Transverse colon (tissue), 4 donors: Measurements from ENCODE around the gene ATF3. TPM values are rescaled to one million over a fixed set of nuclear protein-coding genes. Genes with fewer than 3 reads are reported as not detected.

Source experiments
- DNase-seq: peaks from one replicate; pipeline ENCODE4 v3.0.0-alpha.2; 2019
- H3K27ac ChIP-seq, 4 donors: fragments of 200-600 bp; sonication (generic); 2 replicates each; pipeline ENCODE4 v1.5.1; 2016 to 2018; ENCODE audit warnings: inconsistent platforms in 4 of 4
- H3K27me3 ChIP-seq: fragments of 200-600 bp; sonication (generic); 2 replicates; pipeline ENCODE4 v1.5.1; 2017; ENCODE audit warnings: inconsistent platforms
- H3K36me3 ChIP-seq, 4 donors: fragments of 200-600 bp; sonication (generic); 2 replicates each; pipeline ENCODE4 v1.5.1; 2017 to 2019; ENCODE audit warnings: inconsistent platforms in 4 of 4
- H3K4me1 ChIP-seq, 4 donors: fragments of 200-600 bp; sonication (generic); 2 replicates each; pipeline ENCODE4 v1.5.1; 2017 to 2020; ENCODE audit warnings: inconsistent platforms in 4 of 4
- H3K4me3 ChIP-seq, 4 donors: fragments of 200-600 bp; sonication (generic); 1 replicate in 1 of 4; 2 replicates in 3 of 4; pipeline versions ENCODE4 v1.5.1 to v1.6.1; 2017 to 2019; ENCODE audit warnings: inconsistent platforms in 4 of 4
- H3K9me3 ChIP-seq, 2 donors: fragments of 200-600 bp; sonication (generic); 2 replicates each; pipeline ENCODE4 v1.5.1; 2017 to 2019; ENCODE audit warnings: inconsistent platforms in 2 of 2
- EP300 ChIP-seq: sonication (generic); formaldehyde crosslinking; IDR thresholded peaks from one replicate; pipeline ENCODE4 v1.6.1; 2017; ENCODE audit warnings: antibody characterized with exemption, low read depth
- POLR2A ChIP-seq: fragments of 450-650 bp; IDR thresholded peaks from one replicate; pipeline ENCODE4 v1.6.1; 2016; ENCODE audit warnings: antibody characterized with exemption, mild to moderate bottlenecking, moderate library complexity
- POLR2AphosphoS5 ChIP-seq, 3 donors: sonication (generic); formaldehyde crosslinking; IDR thresholded peaks; one replicate each; pipeline ENCODE4 v1.6.1; 2016; ENCODE audit warnings: antibody characterized with exemption in 3 of 3
- WGBS, 2 donors: methylation state at CpG; one replicate each; pipeline ENCODE4 v1.1.5; 2018; ENCODE audit warnings: low coverage in 1 of 2; 5-methylcytosine and 5-hydroxymethylcytosine counted together
- in situ Hi-C, 4 donors: fragments of 200-750 bp; cut with MboI; loops; one replicate each; pipeline versions ENCODE4 v1.15.0 to v1.15.1; 2017; ENCODE audit warnings: low sequenced_read_pairs in 3 of 4, low pct_ligation_motif_present in 1 of 4, low pct_unique_long_range_greater_than_20kb in 1 of 4
- intact Hi-C: fragments of 100-400 bp; cut with DNase I; formaldehyde crosslinking; loops from one replicate; pipeline ENCODE4 v1.15.1; 2023; ENCODE audit warnings: low total_unique reads
- total RNA-seq, 4 donors: library from RNA; depleted of rRNA; stranded (reverse); fragments of >200 nt; gene quantifications; one replicate each; pipeline ENCODE4 v1.1.0, GENCODE V29; 2016
- TF ChIP-seq, protein P1 (sequence below), 5 experiments: fragments of 200-600 bp in 3 of 5; fragments of 450-650 bp in 2 of 5; sonication (generic) in 3 of 5; IDR thresholded peaks; 1 replicate in 2 of 5; 2 replicates in 3 of 5; pipeline ENCODE4 v1.5.1; 2016 to 2017; ENCODE audit warnings: antibody characterized with exemption in 5 of 5, inconsistent platforms in 3 of 5, mild to moderate bottlenecking in 2 of 5, moderate library complexity in 1 of 5

ATF3 gene
- total RNA-seq, 4 donors from 2014 or later, result 7.8 to 84.8 (median 46.1) TPM

GRCh38 chr1:212613440-212614335 lies 5.1 kb downstream of the ATF3 start:
- 95 to 100% methylated on average over 1 to 8 of the region's 8 CpGs for WGBS, 2 donors
- intact Hi-C loops (loop anchor here (10.0 kb wide), 1 partner anchor 139 kb away; no protein-coding TSS in a partner anchor), in situ Hi-C loops (no loop called here)
- Histone ChIP-seq H3K4me1 (peaks cover 0 to 13% (median 11%) of the 10 kb centered on the region in 4 donors), H3K27ac (no peak overlapping the region), H3K9me3 (no peaks in the 10 kb centered on the region), H3K4me3 (no peak overlapping the region), H3K27me3 (no peaks in the 10 kb centered on the region), H3K36me3 (peaks cover 0 to 12% (median 5%) of the 10 kb centered on the region in 4 donors)
- TF ChIP-seq POLR2AphosphoS5 (IDR thresholded peaks at IDR 0.05) (no peak), EP300 (no peak), POLR2A (no peak)
- TF ChIP-seq, protein P1, sequence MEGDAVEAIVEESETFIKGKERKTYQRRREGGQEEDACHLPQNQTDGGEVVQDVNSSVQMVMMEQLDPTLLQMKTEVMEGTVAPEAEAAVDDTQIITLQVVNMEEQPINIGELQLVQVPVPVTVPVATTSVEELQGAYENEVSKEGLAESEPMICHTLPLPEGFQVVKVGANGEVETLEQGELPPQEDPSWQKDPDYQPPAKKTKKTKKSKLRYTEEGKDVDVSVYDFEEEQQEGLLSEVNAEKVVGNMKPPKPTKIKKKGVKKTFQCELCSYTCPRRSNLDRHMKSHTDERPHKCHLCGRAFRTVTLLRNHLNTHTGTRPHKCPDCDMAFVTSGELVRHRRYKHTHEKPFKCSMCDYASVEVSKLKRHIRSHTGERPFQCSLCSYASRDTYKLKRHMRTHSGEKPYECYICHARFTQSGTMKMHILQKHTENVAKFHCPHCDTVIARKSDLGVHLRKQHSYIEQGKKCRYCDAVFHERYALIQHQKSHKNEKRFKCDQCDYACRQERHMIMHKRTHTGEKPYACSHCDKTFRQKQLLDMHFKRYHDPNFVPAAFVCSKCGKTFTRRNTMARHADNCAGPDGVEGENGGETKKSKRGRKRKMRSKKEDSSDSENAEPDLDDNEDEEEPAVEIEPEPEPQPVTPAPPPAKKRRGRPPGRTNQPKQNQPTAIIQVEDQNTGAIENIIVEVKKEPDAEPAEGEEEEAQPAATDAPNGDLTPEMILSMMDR (IDR thresholded peaks at IDR 0.05), result no peak
- DNase-seq, result no peak

GRCh38 chr1:212614453-212615200 lies 6.1 kb downstream of the ATF3 start:
- intact Hi-C loops, result loop anchor here (10.0 kb wide), 1 partner anchor 140 kb away; no protein-coding TSS in a partner anchor
- in situ Hi-C loops, result no loop called here
- Histone ChIP-seq H3K9me3 (no peaks in the 10 kb centered on the region), H3K4me1 (peaks cover 0 to 13% (median 10%) of the 10 kb centered on the region in 4 donors), H3K36me3 (peaks cover 0 to 15% (median 7%) of the 10 kb centered on the region in 4 donors), H3K27ac (no peak overlapping the region), H3K27me3 (no peaks in the 10 kb centered on the region), H3K4me3 (no peak overlapping the region)
- TF ChIP-seq POLR2A (no peak), EP300 (no peak), POLR2AphosphoS5 (IDR thresholded peaks at IDR 0.05) (no peak)
- TF ChIP-seq, protein P1 (IDR thresholded peaks at IDR 0.05), result no peak
- 86% methylated on average over 5 of the region's 5 CpGs; no CpG with 5 or more reads in 1 of the 2 donors for WGBS, 2 donors
- DNase-seq, result no peak

- DNase-seq, result no peak
- peaks cover 0 to 15% (median 7%) of the 10 kb centered on the region in 4 donors for H3K36me3 ChIP-seq
- no peak overlapping the region for H3K4me3 ChIP-seq
- H3K9me3 ChIP-seq, result no peaks in the 10 kb centered on the region
- TF ChIP-seq POLR2AphosphoS5 (IDR thresholded peaks at IDR 0.05) (no peak), EP300 (no peak), POLR2A (no peak)
- TF ChIP-seq, protein P1 (IDR thresholded peaks at IDR 0.05), result no peak
- H3K4me1 ChIP-seq, result peaks cover 0 to 9% (median 5%) of the 10 kb centered on the region in 4 donors
- no peaks in the 10 kb centered on the region for H3K27me3 ChIP-seq
- no peak overlapping the region for H3K27ac ChIP-seq
- 95 to 100% methylated on average over 2 to 9 of the region's 9 CpGs for WGBS, 2 donors
- intact Hi-C loops, result loop anchor here (10.0 kb wide), 1 partner anchor 140 kb away; no protein-coding TSS in a partner anchor
- in situ Hi-C loops, result no loop called here
Observed at GRCh38 chr1:212615201-212615470, 6.6 kb downstream of the ATF3 start.
